IPS-20b (cell line): ENCODE measurements around the gene LSM11.

Experiments used
- H3K27ac ChIP-seq: one replicate; pipeline ENCODE4 v1.5.1; 2013; ENCODE audit warnings: low read length
- H3K27me3 ChIP-seq: 2 replicates; pipeline ENCODE4 v1.6.1; 2013; ENCODE audit warnings: mild to moderate bottlenecking, low read length, inconsistent platforms; ENCODE audit not compliant: insufficient read depth
- H3K36me3 ChIP-seq: 2 replicates; pipeline ENCODE4 v1.6.1; 2013; ENCODE audit warnings: low read depth, mild to moderate bottlenecking, inconsistent platforms, low read length, moderate library complexity; ENCODE audit not compliant: insufficient read depth
- H3K4me1 ChIP-seq: 2 replicates; pipeline ENCODE4 v1.6.1; 2013; ENCODE audit warnings: mild to moderate bottlenecking, control low read depth, inconsistent platforms, low read length, moderate library complexity; ENCODE audit not compliant: insufficient read depth
- H3K4me3 ChIP-seq: 2 replicates; pipeline ENCODE4 v1.5.1; 2013; ENCODE audit warnings: mild to moderate bottlenecking, low read length, inconsistent platforms
- H3K9ac ChIP-seq: 2 replicates; pipeline ENCODE4 v1.6.1; 2013; ENCODE audit warnings: low read depth, mild to moderate bottlenecking, inconsistent platforms, low read length, moderate library complexity
- H3K9me3 ChIP-seq: 2 replicates; pipeline ENCODE4 v1.6.1; 2013; ENCODE audit warnings: mild to moderate bottlenecking, low read depth, low read length, inconsistent platforms; ENCODE audit not compliant: insufficient read depth

The LSM11 gene

DNA sequence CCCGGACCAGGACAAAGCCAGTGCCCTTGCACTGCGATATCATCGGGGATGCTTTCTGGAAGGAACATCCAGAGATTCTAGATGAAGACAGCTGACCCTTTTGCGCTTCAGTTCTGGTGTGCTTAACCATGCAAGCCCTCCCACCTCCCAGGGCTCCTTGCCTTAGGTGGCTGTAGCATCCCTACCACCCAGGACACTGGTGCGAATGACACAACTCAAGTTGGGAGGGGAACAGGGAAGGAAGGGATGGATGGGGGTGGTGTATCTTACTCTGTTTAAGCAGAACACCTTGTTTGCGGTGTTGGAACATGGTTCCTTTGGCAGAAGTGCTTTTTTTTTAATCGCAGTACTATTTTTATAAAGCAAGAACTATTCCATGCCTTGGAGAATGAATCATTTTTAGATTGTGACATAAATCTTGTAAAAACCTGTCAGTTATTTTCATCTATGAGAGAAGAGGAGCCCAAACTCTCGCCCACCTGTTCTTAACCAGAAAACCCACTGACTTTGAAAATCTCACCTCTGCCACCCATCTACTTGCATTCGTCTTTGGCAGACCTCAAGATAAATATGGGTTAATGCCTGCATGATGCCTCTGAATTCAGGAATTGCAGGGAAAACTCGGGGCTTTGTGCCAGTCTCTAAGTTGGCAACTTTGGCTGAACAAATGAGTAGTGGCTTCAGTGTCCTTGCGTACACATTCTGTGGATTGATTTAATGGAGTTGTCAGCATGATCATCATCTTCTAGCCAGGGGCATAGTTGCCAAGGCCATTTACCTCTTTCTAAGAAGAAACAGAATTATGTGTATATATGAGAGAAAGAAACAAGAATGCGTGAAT, 3.9 kb upstream of the LSM11 start:
- Histone ChIP-seq H3K4me1 (peaks cover 2% of the 10 kb centered on the region; the same call in 1 of the 2 replicates), H3K27me3 (peaks cover 13% of the 10 kb centered on the region), H3K36me3 (peaks cover 47% of the 10 kb centered on the region), H3K9ac (no peak overlapping the region), H3K9me3 (no peaks in the 10 kb centered on the region), H3K27ac (no peak overlapping the region), H3K4me3 (no peak overlapping the region)

GRCh38 chr5:157740229-157740610, 3.3 kb upstream of the LSM11 start:
- H3K27ac ChIP-seq, result no peak overlapping the region
- H3K9ac ChIP-seq, result no peak overlapping the region
- H3K27me3 ChIP-seq, result peaks cover 19% of the 10 kb centered on the region
- H3K9me3 ChIP-seq, result no peaks in the 10 kb centered on the region
- peaks cover 2% of the 10 kb centered on the region; the same call in 1 of the 2 replicates for H3K4me1 ChIP-seq
- no peak overlapping the region for H3K4me3 ChIP-seq
- peaks cover 41% of the 10 kb centered on the region for H3K36me3 ChIP-seq

- peaks cover 25% of the 10 kb centered on the region for H3K27me3 ChIP-seq
- H3K4me3 ChIP-seq, result no peak overlapping the region
- H3K9me3 ChIP-seq, result no peaks in the 10 kb centered on the region
- peaks cover 2% of the 10 kb centered on the region; the same call in 1 of the 2 replicates for H3K4me1 ChIP-seq
- H3K36me3 ChIP-seq, result peaks cover 32% of the 10 kb centered on the region
- H3K9ac ChIP-seq, result no peak overlapping the region
- H3K27ac ChIP-seq, result no peak overlapping the region
These were observed 2.4 kb upstream of the LSM11 start for GRCh38 chr5:157741131-157741530.

DNA sequence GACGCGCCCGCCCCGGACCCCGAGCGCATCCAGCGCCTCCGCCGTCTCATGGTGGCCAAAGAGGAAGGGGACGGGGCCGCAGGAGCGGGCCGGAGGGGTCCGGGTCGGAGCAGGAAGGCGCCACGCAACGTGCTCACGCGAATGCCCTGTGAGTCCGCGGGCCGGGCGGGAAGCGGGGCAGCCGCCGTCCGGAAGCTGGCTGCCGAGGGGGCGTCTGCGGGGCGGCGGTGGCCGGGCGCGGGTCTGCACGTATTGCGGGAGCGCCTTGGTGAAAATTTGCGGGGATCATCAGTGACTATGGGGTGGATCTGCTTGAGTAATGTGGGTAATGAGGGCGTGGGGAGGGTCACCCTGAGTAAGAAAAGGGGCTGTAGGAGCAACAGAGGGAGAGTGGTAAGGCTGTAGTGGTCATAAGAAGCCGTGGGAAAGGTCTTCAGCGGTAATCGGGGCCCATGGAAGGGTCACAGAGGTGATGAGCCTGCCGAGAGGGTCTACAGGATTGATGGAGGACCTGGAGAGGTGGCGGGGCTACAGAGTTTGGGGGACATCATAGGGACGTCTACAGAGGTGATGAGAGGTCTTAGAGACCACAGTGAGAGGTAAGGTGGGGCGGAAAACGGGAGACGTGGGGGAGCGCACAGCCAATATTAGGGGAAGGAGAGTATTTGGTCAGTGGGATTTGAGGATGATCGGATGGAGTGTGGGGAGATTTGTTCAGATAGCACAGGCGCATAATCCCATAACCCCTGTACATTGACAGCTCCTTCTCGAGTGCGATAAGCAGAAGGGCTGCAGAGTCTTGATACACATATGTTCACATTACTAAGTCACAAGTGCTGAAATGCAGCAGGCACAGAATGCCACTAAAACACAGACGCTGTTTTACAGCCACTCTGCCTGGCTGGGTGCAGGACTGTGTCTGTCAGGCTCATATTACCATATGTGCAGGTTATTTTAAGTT, 819 bp downstream of the LSM11 start:
- peaks cover 2% of the 10 kb centered on the region for H3K4me1 ChIP-seq
- no peak overlapping the region for H3K27ac ChIP-seq
- peaks cover 25% of the 10 kb centered on the region for H3K27me3 ChIP-seq
- peaks cover 9% of the 10 kb centered on the region for H3K36me3 ChIP-seq
- H3K4me3 ChIP-seq, result peak overlapping the region; percentile 84
- no peaks in the 10 kb centered on the region for H3K9me3 ChIP-seq
- H3K9ac ChIP-seq, result peak overlapping the region; percentile 68; the same call in 1 of the 2 replicates

GRCh38 chr5:157745041-157745456, 1.5 kb downstream of the LSM11 start:
- H3K9me3 ChIP-seq, result no peaks in the 10 kb centered on the region
- no peak overlapping the region for H3K27ac ChIP-seq
- peaks cover 2% of the 10 kb centered on the region; the same call in 1 of the 2 replicates for H3K36me3 ChIP-seq
- H3K9ac ChIP-seq, result no peak overlapping the region
- H3K27me3 ChIP-seq, result peaks cover 25% of the 10 kb centered on the region
- H3K4me3 ChIP-seq, result no peak overlapping the region
- H3K4me1 ChIP-seq, result peaks cover 2% of the 10 kb centered on the region

DNA sequence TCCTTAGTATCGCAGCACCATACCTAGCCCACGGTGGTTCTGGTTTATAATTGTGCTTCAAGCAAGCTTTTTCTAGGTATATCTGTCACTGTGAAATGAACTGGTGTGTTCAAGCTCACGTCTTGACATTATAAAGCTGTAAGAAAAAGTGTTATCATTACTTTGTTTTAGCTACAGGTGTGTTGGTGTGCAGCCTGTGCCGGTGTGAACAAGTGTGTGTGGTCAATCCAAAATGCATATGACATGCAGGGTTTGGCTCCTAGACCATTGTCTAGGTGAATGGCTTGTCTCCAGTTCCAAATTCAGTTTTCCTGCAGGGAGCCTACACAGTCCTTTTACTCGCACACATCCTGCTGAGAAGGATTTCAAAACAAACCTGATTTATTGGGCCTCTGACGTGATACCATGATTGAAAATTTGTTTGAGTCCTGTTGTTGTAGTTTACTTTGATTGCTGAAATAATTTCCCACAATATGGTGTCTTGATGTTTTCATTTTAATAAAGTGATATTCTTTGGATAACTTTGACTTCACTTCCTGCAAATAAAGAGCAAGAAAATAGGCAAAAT, 3.7 kb downstream of the LSM11 start:
- no peak overlapping the region for H3K27ac ChIP-seq
- H3K4me3 ChIP-seq, result no peak overlapping the region
- H3K9me3 ChIP-seq, result no peaks in the 10 kb centered on the region
- peaks cover 25% of the 10 kb centered on the region for H3K27me3 ChIP-seq
- no peaks in the 10 kb centered on the region for H3K36me3 ChIP-seq
- H3K9ac ChIP-seq, result no peak overlapping the region
- peaks cover 2% of the 10 kb centered on the region for H3K4me1 ChIP-seq

GRCh38 chr5:157747766-157748700, 4.5 kb downstream of the LSM11 start:
- Histone ChIP-seq H3K27me3 (peaks cover 21% of the 10 kb centered on the region), H3K9ac (no peak overlapping the region), H3K4me3 (no peak overlapping the region), H3K27ac (no peak overlapping the region), H3K9me3 (no peaks in the 10 kb centered on the region), H3K36me3 (no peaks in the 10 kb centered on the region), H3K4me1 (peaks cover 2% of the 10 kb centered on the region)

- Histone ChIP-seq H3K9me3 (no peaks in the 10 kb centered on the region), H3K9ac (no peak overlapping the region), H3K4me1 (peaks cover 2% of the 10 kb centered on the region), H3K4me3 (no peak overlapping the region), H3K36me3 (0 out of 2 replicates have a peak, but pooled peaks cover under 1% of the 10 kb centered on the region), H3K27ac (no peak overlapping the region), H3K27me3 (peaks cover 18% of the 10 kb centered on the region)
These were observed 5.4 kb downstream of the LSM11 start for GRCh38 chr5:157748760-157749461.

DNA sequence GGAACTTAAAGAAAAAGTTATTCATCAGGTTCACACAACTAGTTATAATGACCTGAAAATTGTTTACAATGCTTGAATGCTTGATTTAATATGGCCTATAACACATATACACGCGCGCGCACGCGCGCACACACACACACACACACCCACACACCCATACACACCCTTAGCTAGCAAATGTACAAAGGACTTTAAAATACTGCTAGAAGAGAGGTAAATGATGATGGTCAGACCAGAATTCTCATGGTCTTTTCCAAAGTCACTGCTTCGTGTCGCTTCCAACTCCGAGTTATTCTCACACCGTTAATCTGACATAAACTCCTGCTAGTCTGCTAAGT, 5.9 kb downstream of the LSM11 start:
- Histone ChIP-seq H3K4me3 (no peak overlapping the region), H3K9me3 (no peaks in the 10 kb centered on the region), H3K4me1 (peaks cover 1% of the 10 kb centered on the region), H3K36me3 (0 out of 2 replicates have a peak, but pooled peaks cover 4% of the 10 kb centered on the region), H3K27ac (no peak overlapping the region), H3K27me3 (peaks cover 13% of the 10 kb centered on the region), H3K9ac (no peak overlapping the region)

GRCh38 chr5:157750320-157750719, 6.8 kb downstream of the LSM11 start:
- Histone ChIP-seq H3K4me1 (no peaks in the 10 kb centered on the region; the same call in 1 of the 2 replicates), H3K9ac (no peak overlapping the region), H3K27ac (no peak overlapping the region), H3K9me3 (no peaks in the 10 kb centered on the region), H3K27me3 (peaks cover 4% of the 10 kb centered on the region), H3K4me3 (no peak overlapping the region), H3K36me3 (peaks cover 10% of the 10 kb centered on the region; the same call in 1 of the 2 replicates)
